Measurements from ENCODE around the gene PSMG4.
A peak's percentile ranks its signal among the peaks of the same experiment; 100 is the strongest.

PSMG4 gene

DNA sequence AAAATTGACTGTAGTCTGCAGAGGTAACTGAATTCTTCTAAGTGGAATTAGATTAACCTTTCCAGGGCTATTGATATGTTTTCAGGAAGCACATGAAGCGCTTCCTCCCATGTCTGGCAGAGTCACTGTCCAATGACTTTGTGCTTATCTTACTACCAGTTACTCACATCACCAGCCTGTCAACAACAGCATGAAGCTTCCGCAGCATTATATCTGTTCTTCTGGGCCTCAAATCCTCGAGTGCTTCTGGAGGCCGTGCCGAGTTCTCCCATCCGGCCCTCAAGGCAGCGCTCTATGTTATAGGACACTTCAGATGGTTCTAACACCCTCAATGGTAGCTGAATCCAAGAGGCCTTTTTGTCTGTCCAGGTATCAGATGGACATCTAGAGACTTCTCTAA lies 33.2 kb downstream of the PSMG4 start:
- no peak for DNase-seq

GRCh38 chr6:3292431-3293197 lies 33.9 kb downstream of the PSMG4 start:
- DNase-seq: no peak

- DNase-seq: no peak
Observed at GRCh38 chr6:3293271-3294155, 34.8 kb downstream of the PSMG4 start.

- DNase-seq: no peak
Observed at GRCh38 chr6:3294396-3294795, 35.6 kb downstream of the PSMG4 start.

- peak; percentile 97 for DNase-seq
Observed at GRCh38 chr6:3294921-3295871, 36.4 kb downstream of the PSMG4 start.

- peak; percentile 93 for DNase-seq
Observed at GRCh38 chr6:3296078-3296477, 37.3 kb downstream of the PSMG4 start.

DNA sequence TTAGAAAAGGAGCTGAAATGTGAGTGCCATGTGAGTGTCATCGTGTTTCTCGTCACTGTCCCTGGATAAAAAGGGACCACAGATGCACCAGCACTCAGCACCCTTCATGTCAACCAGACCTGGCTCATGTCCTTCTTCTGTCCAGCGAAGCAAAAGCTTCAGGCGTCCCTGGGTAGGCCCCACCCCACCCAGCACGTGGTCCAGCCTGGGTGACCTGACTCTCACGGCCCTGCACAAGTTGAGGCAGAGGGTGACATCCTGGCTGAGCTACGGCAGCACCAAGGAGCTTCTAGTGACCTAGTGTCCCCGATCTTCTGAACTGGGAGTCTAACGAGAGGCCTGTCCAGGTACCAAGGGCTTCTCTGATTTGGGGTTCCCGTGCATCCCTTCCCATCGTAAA lies 37.8 kb downstream of the PSMG4 start:
- DNase-seq: peak; percentile 52

- DNase-seq: peak; percentile 45
Observed at GRCh38 chr6:3297006-3297405, 38.3 kb downstream of the PSMG4 start.

DNA sequence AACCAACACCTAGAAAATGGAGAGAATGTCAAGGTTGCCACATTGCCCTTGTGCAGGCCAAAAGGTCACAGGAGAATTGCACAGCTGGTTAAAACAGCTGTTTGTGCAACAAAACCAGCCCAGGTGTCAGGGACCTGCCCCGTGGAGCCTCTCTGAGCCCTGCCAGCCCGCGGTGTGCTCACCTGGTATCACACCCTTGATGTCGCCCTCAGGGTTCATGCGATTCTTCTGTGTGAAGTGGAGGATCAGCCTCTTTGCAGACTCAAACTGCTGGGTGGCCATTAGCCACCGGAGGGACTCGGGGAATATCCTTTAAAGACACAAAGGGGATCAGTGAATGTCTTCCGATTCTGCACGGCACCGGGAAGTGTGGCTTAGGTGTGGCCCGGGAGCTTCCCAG lies 39.2 kb downstream of the PSMG4 start:
- no peak for DNase-seq

DNA sequence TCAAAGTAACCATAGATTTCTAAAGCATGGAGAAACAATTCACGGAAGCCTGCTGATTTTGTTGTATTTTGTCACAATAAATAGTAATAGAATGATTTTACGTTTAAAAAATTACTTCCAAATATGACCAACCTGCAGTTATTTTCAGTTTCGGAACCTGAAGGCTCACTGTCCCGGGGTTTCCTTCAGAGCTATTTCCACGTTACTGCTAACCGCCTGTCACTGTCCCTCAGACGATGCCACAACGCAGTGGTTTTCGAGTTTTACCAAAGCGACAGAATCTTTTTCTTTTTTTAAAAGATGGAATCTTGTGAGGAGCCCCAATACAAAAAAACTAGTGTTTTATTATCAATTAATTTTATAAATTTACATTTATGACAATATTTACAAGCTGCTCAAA lies 40.5 kb downstream of the PSMG4 start:
- DNase-seq: no peak

DNA sequence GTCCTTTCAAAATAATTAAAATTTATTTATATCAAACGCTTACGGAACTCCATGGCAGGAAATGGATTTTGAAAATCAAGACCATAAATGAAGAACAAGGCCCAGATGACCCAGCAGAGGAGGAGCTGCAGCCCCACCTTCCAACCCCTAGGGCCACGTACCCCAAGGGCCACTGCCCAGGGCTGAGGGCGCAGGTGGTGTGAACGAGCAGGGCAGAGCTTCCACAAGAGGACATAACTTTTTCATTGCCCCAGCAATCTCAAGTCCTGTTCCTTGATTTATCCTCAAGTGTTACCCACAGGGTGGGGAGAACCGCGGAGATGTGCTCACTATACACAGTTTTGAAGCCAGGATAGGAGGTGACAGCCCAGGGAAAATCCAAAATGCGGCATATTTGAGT lies 42.8 kb downstream of the PSMG4 start:
- no peak for DNase-seq

DNA sequence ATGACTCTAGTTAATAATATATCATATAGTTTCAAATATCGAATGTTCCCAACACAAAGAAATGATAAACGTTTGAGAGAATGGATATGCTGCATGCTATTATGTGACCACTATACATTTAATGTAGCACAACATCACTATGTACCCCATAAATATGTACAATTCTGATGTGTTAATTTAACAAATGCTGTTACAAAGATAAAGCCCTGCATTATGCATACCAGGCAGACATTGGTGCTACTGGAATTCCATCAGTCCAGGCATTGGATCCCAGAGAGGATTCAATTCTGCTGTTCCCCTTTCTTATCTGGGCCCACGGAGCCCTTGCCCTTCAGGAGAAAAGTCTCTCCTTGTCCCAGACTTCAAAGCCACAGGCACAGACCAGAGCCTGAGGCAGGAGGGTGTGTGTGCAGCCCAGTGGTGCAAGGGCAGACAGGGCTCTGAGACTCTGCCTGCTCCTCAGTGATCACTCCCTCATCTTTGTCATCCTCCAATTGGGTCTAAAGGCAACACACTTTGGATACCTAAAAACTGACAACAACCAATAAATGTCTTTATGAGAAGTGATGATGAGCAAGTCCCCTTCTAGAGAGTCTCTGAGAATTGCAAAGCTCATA lies 45.2 kb downstream of the PSMG4 start:
- no peak for DNase-seq

- DNase-seq: no peak
Observed at GRCh38 chr6:3304500-3305215, 45.9 kb downstream of the PSMG4 start.

DNA sequence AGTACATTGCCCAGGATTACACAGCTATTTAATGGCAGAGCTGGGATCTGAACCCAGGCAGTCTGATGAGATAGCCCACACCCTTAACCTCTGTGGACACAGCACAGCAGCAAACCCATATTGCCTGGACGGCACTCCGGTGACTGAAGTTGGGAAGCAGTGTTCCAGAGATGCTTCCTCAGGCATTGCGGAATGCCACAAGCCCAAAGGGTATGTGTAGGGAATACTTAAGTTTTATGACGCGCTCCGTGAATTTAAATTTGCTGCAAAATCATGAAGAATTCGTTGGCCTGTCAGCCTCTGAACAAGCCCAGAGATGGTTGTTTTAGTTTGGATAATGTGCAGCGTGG lies 46.4 kb downstream of the PSMG4 start:
- no peak for DNase-seq

DNA sequence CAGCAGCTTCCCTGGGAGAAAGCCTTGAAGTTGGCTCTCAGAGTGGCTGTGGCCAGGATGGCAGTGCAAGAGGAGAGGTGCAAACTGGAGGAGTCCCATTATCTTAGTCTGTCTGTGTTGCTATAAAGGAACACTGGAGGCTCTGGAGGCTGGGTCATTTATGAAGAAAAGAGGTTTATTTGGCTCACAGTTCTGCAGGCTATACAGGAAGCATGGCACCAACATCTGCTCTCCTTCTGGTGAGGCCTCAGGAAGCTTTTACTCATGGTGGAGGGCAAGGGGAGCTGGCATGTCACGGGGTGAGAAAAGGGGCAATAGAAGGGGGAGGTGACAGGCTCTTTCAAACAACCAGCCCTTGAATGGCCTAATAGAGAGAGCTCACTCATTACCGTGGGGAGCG lies 47.1 kb downstream of the PSMG4 start:
- DNase-seq: no peak

DNA sequence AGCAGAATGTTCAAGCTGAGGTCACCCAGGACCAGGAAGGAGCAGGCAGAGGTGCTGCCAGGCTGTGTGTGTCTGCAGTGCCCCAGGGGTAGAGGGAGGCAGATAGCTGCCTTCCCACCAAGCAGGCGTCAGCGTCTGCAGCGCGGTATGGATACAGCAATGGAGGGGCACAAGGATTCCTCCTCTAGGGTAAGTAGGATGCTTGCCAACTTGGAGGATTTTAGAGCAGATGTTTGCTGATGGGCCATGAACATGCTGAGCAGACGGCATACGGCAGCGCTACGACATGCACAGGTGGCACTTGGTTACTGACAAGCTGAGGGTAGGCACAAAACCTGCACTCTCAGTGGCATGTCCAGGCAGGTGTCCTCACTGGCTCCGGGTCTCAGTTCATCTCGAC lies 48.1 kb downstream of the PSMG4 start:
- peak; percentile 64 for DNase-seq

- DNase-seq: no peak
Observed at GRCh38 chr6:3307436-3307835, 48.7 kb downstream of the PSMG4 start.

- no peak for DNase-seq
Observed at GRCh38 chr6:3308106-3308505, 49.4 kb downstream of the PSMG4 start.

- no peak for DNase-seq
Observed at GRCh38 chr6:3309391-3310050, 50.8 kb downstream of the PSMG4 start.

DNA sequence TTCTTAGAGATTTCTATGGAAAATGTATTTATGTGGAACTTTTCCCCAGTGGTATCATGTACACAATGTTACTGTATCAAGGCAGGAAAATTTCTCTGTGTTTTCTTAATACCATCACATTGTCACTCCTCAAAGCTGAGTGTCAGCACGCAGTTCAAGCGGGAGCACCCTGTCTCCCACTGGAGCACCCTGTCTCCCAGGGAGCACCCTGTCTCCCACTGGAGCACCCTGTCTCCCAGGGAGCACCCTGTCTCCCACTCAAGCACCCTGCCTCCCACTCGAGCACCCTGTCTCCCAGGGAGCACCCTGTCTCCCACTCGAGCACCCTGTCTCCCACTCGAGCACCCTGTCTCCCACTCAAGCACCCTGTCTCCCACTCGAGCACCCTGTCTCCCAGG lies 51.3 kb downstream of the PSMG4 start:
- no peak for DNase-seq

DNA sequence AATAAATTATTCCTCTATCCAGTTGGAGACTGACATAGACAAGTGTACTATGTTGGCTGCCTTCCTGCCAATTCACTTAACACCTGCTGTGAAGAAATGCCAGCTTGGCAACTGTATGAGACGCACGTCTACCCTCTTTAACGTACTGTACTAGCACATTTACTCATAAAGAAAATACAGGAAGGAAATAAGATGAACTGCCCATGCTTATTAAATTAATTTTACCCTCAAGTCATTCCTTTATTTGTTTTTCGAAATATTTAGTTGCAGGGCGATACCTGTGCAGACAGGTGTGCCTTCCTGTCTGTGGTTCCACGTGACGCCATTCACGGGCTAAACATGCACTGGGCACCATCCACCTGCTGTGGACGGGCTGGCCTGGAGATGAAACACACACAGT lies 52.0 kb downstream of the PSMG4 start:
- DNase-seq: no peak

- no peak for DNase-seq
Observed at GRCh38 chr6:3311826-3312225, 53.1 kb downstream of the PSMG4 start.

All from NCI-H82 (cell line).